Ecto neural progenitor cell (in vitro differentiated cells): ENCODE data around the gene C16orf82.

Experiments
- DNase-seq: peaks from one replicate; pipeline ENCODE4 v3.0.0-alpha.2; 2018; ENCODE audit warnings: low spot score

The C16orf82 gene

DNA sequence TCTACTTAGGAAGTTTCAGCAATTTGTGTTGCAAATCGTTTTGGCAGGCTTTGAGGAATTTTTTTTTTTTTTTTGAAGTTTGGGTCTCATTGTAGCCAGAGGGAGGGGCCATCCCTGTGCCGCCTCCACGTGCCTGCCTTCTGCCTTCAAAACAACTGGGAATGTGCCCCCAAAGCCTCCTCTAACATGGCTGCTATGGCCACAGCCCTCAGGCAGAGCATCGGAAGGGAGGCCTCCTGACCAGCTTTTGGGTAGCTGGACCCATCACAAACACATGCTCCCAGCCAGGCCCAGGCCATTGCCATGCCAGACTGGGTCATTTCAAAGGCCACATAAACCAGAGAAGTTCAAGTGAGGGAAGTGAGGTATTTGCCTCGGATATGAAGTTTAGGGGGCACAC, 21.5 kb downstream of the C16orf82 start:
- no peak for DNase-seq

DNA sequence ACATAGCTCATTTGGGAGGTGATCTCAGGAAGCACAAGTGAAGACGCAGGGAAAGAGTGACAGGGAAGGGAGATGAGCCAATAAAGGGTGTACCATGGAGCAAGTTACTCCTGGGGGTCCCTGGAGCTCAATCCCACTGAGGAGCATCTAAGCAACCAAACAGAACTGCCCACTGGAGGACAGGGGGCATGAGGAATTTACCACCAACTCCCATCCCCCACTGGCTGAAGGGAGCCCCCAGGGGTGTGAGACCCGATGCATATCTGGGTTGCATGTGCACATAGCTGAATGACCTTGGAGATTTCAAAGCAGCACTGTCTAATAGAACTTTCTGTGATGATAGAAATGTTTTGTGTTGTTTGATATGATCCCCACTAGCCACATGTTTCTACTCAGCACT, 29.6 kb downstream of the C16orf82 start:
- DNase-seq: peak; percentile 8

DNA sequence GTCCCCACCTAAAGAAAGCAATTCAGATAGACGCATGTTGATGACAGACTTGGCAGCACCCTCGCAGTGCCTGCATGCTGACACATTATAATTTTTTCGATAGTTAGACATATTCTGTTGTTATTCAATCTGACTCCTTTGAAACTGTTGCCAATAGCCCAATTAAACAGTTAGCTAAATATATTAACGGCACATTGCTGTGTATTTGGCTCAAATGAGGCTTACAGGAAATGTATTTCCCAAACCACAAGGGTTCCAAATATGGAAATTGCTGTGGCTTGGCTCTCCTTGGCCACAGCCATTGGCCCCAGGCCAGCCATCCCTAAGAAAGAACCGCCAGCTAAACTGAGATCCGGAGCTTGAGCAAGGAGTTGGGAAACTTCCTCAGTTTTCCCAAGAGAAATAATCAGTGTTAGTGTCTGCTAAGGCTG, 31.1 kb downstream of the C16orf82 start:
- no peak for DNase-seq

DNA sequence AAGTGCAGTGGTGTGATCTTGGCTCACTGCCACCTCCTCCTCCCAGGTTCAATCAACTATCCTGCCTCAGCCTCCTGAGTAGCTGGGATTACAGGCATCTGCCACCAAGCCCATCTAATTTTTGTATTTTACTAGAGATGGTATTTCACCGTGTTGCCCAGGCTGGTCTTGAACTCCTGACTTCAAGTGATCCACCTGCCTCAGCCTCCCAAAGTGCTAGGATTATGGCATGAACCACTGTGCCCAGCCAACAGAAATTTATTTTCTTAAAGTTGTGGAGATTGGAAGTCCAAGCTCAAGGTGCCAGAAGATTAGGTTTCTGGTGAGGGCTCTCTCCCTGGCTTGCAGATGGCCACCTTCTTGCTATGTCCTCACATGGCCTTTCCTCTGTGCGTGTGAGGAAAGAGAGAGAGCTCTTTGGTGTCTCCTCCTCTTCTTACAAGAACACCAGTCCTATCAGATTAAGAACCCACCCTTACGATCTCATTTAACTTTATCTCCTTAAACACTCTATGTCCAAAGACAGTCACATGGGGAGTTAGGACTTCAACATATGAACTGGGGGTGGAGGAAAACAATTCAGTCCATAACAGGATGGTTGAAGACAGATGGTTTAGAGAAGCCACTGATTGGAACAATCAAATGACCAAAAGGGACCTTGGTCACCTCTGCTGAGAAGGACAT, 31.8 kb downstream of the C16orf82 start:
- peak; percentile 4 for DNase-seq

- peak; percentile 8 for DNase-seq
These were observed 36.2 kb downstream of the C16orf82 start for GRCh38 chr16:27102701-27103575.

GRCh38 chr16:27103954-27104353, 37.2 kb downstream of the C16orf82 start:
- peak; percentile 20 for DNase-seq

DNA sequence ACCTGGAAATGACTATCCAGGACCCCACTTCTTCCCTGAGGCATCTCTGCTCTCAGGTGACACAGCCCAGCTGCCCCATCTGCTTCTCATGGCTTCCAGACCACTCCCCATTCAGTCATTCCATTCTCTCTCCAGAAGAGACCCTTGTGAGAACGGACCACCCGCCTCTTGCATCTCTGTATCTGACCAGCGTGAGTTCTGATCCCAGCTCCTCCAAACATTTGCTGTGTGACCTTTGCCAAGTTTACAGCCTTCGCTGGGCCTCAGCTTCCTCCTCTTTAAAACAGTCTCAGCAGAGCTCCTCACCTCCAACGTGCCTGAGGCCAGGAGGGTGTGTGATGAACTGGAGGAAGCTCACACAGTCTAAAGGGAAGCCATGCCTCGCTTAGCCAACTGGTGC, 39.6 kb downstream of the C16orf82 start:
- peak; percentile 19 for DNase-seq

DNA sequence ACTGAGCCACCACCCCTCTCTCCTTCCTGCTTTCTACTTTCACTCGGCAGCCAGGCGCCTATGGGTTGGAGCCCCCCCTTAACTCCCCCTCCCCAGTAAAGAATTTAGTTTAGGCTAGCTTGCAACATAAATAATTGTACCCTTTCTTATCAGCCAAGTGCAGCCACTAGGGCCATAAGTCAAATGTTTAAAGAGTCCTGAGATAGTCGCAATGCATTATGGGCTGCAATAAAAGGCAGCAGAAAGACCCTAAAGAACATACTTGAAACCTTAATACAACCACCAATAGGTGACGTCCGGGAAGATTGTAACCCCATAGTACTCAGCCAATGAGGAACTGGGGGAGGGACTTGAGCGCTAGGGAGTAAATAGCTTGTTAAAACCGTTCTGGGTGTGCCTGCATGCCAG, 40.5 kb downstream of the C16orf82 start:
- no peak for DNase-seq

- peak; percentile 41 for DNase-seq
These were observed 41.5 kb downstream of the C16orf82 start for GRCh38 chr16:27108051-27108770.

- peak; percentile 42 for DNase-seq
These were observed 42.3 kb downstream of the C16orf82 start for GRCh38 chr16:27108826-27109665.

DNA sequence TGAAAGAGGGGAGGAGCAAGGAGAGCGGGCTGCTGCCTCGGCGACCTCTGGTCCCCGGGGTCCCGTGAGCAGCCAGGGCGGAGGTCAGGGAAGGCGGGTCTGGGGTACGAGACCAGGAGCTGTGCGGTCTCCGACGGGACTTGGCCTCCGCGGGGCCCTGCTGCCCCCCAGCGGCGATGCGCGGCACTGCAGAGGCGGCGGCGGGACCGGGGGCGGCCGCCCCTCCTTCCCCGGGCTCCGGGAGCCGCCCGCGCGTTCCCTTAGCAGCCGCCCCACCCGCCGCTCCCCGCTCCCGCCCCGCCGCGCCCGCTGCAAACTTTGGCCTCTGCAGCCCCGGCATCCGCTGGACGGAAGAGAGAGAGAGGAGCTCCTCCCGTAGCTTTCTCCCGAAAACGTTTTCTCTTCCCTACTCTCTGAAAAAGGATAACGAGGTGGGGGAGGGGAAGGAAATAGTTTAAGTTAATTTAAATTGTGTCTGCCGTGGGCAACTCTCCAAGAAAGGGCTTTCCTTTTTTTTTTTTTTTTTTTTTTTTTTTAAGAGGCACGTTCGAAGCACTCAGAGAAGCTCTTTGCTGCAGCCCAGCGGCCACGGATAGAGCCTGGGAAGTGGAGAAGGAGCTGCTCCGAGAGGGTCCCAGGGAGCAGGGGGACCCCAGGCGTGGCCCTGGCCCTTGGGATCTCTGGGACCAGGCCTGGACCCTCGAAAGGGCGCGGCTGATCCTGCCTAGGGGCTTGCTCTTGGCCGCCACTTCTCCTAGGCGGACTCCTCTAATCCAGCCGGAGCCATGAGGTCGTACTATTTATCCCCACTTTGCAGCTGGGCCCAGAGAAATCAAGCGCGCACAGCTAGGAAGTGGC, 43.2 kb downstream of the C16orf82 start:
- DNase-seq: peak; percentile 96

- DNase-seq: no peak
These were observed 43.8 kb downstream of the C16orf82 start for GRCh38 chr16:27110524-27110896.

- peak; percentile 17 for DNase-seq
These were observed 44.8 kb downstream of the C16orf82 start for GRCh38 chr16:27111486-27111885.

GRCh38 chr16:27112093-27112811, 45.5 kb downstream of the C16orf82 start:
- DNase-seq: peak; percentile 15

GRCh38 chr16:27113341-27113841, 46.7 kb downstream of the C16orf82 start:
- peak; percentile 29 for DNase-seq

GRCh38 chr16:27114006-27114405, 47.3 kb downstream of the C16orf82 start:
- DNase-seq: peak; percentile 26

- no peak for DNase-seq
These were observed 51.8 kb downstream of the C16orf82 start for GRCh38 chr16:27118526-27118925.
